Endodermal cell (in vitro differentiated cells): ENCODE measurements around the gene HLA-DRA. TPM values are rescaled to one million over a fixed set of nuclear protein-coding genes. Genes with fewer than 3 reads are reported as not detected.
A peak's percentile ranks its signal among the peaks of the same experiment; 100 is the strongest.
"Not testable (repeated sequence)": the region's sequence is repeated elsewhere in the genome, so short reads cannot be mapped to it uniquely, and the experiment has no call there.

ENCODE experiments used
- DNase-seq: peaks from one replicate; pipeline ENCODE4 v3.0.0-alpha.2; 2017
- H3K27ac ChIP-seq: 2 replicates; pipeline ENCODE4 v1.5.1; 2013; ENCODE audit warnings: mild to moderate bottlenecking, low read depth, low read length, moderate library complexity
- H3K27me3 ChIP-seq: 2 replicates; pipeline ENCODE4 v1.6.1; 2013; ENCODE audit warnings: mild to moderate bottlenecking, low read length, moderate library complexity; ENCODE audit not compliant: insufficient read depth, control insufficient read depth, poor library complexity, severe bottlenecking
- H3K36me3 ChIP-seq: 2 replicates; pipeline ENCODE4 v1.7.0; 2013; ENCODE audit warnings: mild to moderate bottlenecking, low read length, moderate library complexity; ENCODE audit not compliant: control insufficient read depth, insufficient read depth
- H3K4me1 ChIP-seq: one replicate; pipeline ENCODE4 v1.7.0; 2013; ENCODE audit warnings: low read length; ENCODE audit not compliant: control insufficient read depth, insufficient read depth
- H3K4me3 ChIP-seq: 2 replicates; pipeline ENCODE4 v1.5.1; 2013; ENCODE audit warnings: mild to moderate bottlenecking, low read length, moderate library complexity
- H3K9ac ChIP-seq: 2 replicates; pipeline ENCODE4 v1.6.1; 2013; ENCODE audit warnings: mild to moderate bottlenecking, low read length, moderate library complexity; ENCODE audit not compliant: poor library complexity, severe bottlenecking; ENCODE audit errors: extremely low read depth
- H3K9me3 ChIP-seq: 2 replicates; pipeline ENCODE4 v1.6.1; 2013; ENCODE audit warnings: mild to moderate bottlenecking, low read length, moderate library complexity; ENCODE audit not compliant: control insufficient read depth
- H3K27ac Mint-ChIP-seq: 2 replicates; pipeline ENCODE4 v1.8.0; 2020; ENCODE audit warnings: mixed read lengths
- H3K27me3 Mint-ChIP-seq: 2 replicates; pipeline ENCODE4 v1.8.0; 2021; ENCODE audit warnings: mild to moderate bottlenecking, mixed read lengths; ENCODE audit not compliant: insufficient read depth
- H3K36me3 Mint-ChIP-seq: 2 replicates; pipeline ENCODE4 v1.8.0; 2020; ENCODE audit warnings: low read depth, mixed read lengths
- H3K4me1 Mint-ChIP-seq: 2 replicates; pipeline ENCODE4 v1.8.0; 2020; ENCODE audit warnings: mixed read lengths
- H3K4me3 Mint-ChIP-seq: 2 replicates; pipeline ENCODE4 v1.8.0; 2020; ENCODE audit warnings: mild to moderate bottlenecking, moderate library complexity, mixed read lengths
- H3K9me3 Mint-ChIP-seq: 2 replicates; pipeline ENCODE4 v1.8.0; 2020; ENCODE audit warnings: mild to moderate bottlenecking, mixed read lengths
- CTCF ChIP-seq: fragments of 200-600 bp; sonication (generic); conservative IDR thresholded peaks from 2 replicates; pipeline ENCODE4 v1.5.0; 2021; ENCODE audit warnings: antibody characterized with exemption, mild to moderate bottlenecking
- WGBS, 2 experiments: methylation state at CpG; one replicate each; pipeline versions ENCODE4 v1.1.5 to v1.1.7; 2013; ENCODE audit warnings: missing lambda C conversion rate in 2 of 2, mixed read lengths in 1 of 2; ENCODE audit not compliant: insufficient coverage in 1 of 2, insufficient read length in 1 of 2; 5-methylcytosine and 5-hydroxymethylcytosine counted together
- total RNA-seq, 2 donors: library from RNA; stranded (reverse); fragmentation: NEBNext Ultra II Directional in 1 of 2; extraction: Animal tissue kit (Norgen Biotek cat#: 25700) in 1 of 2; gene quantifications; 2 replicates in 1 of 2; 3 replicates in 1 of 2; pipeline ENCODE4 v1.2.1, GENCODE V29; 2021

HLA-DRA gene
- total RNA-seq, 2 donors from 2014 or later: 0.27 TPM; not detected in 1

- H3K4me3 Mint-ChIP-seq: no peak overlapping the region
Measured at GRCh38 chr6:32432050-32432450, 7.6 kb upstream of the HLA-DRA start.

GRCh38 chr6:32433950-32434349 lies 5.7 kb upstream of the HLA-DRA start:
- not testable (repeated sequence) for H3K27ac ChIP-seq, H3K36me3 ChIP-seq, H3K4me3 Mint-ChIP-seq, H3K27me3 ChIP-seq, H3K9me3 Mint-ChIP-seq, H3K4me1 Mint-ChIP-seq, H3K4me1 ChIP-seq, H3K9ac ChIP-seq, H3K36me3 Mint-ChIP-seq, H3K4me3 ChIP-seq, H3K27ac Mint-ChIP-seq, H3K9me3 ChIP-seq, DNase-seq
- WGBS, 2 experiments: 94 to 100% methylated on average over 1 of the region's 1 CpG
- peaks cover 13% of the 10 kb centered on the region for H3K27me3 Mint-ChIP-seq

More at GRCh38 chr6:32432050-32432450, 7.6 kb upstream of the HLA-DRA start:
- TF ChIP-seq CTCF: peak; percentile 81
- H3K4me3 ChIP-seq: no peak overlapping the region
- Mint-ChIP-seq H3K36me3 (no peaks in the 10 kb centered on the region), H3K4me1 (no peaks in the 10 kb centered on the region), H3K27ac (no peak overlapping the region), H3K9me3 (no peaks in the 10 kb centered on the region), H3K27me3 (peaks cover 13% of the 10 kb centered on the region)
- no peaks in the 10 kb centered on the region for H3K27me3 ChIP-seq
- no peaks in the 10 kb centered on the region for H3K4me1 ChIP-seq
- WGBS, 2 experiments: no CpG with 5 or more reads among the region's 1 CpG
- no peak overlapping the region for H3K27ac ChIP-seq
- H3K9ac ChIP-seq: no peak overlapping the region
- no peaks in the 10 kb centered on the region for H3K36me3 ChIP-seq
- no peaks in the 10 kb centered on the region for H3K9me3 ChIP-seq
- DNase-seq: no peak

- Mint-ChIP-seq H3K4me3 (no peak overlapping the region), H3K9me3 (no peaks in the 10 kb centered on the region), H3K27ac (no peak overlapping the region), H3K4me1 (no peaks in the 10 kb centered on the region), H3K36me3 (no peaks in the 10 kb centered on the region), H3K27me3 (peaks cover 10% of the 10 kb centered on the region)
- no peak overlapping the region for H3K4me3 ChIP-seq
- no peak overlapping the region for H3K27ac ChIP-seq
- no peak overlapping the region for H3K9ac ChIP-seq
- H3K36me3 ChIP-seq: no peaks in the 10 kb centered on the region
- no peaks in the 10 kb centered on the region for H3K9me3 ChIP-seq
- H3K27me3 ChIP-seq: no peaks in the 10 kb centered on the region
- no peak for DNase-seq
- 50 to 64% methylated on average over 2 to 3 of the region's 4 CpGs for WGBS, 2 experiments
- no peaks in the 10 kb centered on the region for H3K4me1 ChIP-seq
- no peak for TF ChIP-seq CTCF
Measured at GRCh38 chr6:32436186-32436585, 3.5 kb upstream of the HLA-DRA start.
